GM12865 (cell line): ENCODE data around the gene TIAM1.

ENCODE experiments used
- DNase-seq: peaks from one replicate; pipeline ENCODE4 v3.0.0; 2010; ENCODE audit warnings: low read depth
- H3K4me3 ChIP-seq: 2 replicates; pipeline ENCODE4 v1.5.1; 2011; ENCODE audit warnings: mild to moderate bottlenecking, low read depth, low read length, control low read depth
- CTCF ChIP-seq: IDR thresholded peaks from 2 replicates; pipeline ENCODE4 v1.5.1; 2011; ENCODE audit warnings: low read length, control low read depth, low read depth, inconsistent platforms; ENCODE audit not compliant: insufficient read depth; ENCODE audit errors: missing control alignments

Gene TIAM1

GRCh38 chr21:31343680-31344480 lies at the start of gene TIAM1:
Gene TIAM1 (minus strand): TSS chr21:31344261. CDS start chr21:31266972, 77,289 bp downstream.
- no peak within 1 kb of the TSS for H3K4me3 ChIP-seq
- no peak for DNase-seq
- no peak for TF ChIP-seq CTCF

GRCh38 chr21:31387560-31388186 lies 43.6 kb upstream of the TIAM1 start:
- no peak for TF ChIP-seq CTCF
- no peak for DNase-seq
- no peak overlapping the region for H3K4me3 ChIP-seq

- no peak for TF ChIP-seq CTCF
- DNase-seq: no peak
- no peak overlapping the region for H3K4me3 ChIP-seq
Measured at GRCh38 chr21:31386006-31386405, 41.9 kb upstream of the TIAM1 start.

- DNase-seq: no peak
- no peak overlapping the region for H3K4me3 ChIP-seq
- no peak for TF ChIP-seq CTCF
Measured at GRCh38 chr21:31383770-31384169, 39.7 kb upstream of the TIAM1 start.

GRCh38 chr21:31382060-31382459 lies 38.0 kb upstream of the TIAM1 start:
- no peak for DNase-seq

GRCh38 chr21:31376301-31376700 lies 32.2 kb upstream of the TIAM1 start:
- DNase-seq: no peak
- no peak overlapping the region for H3K4me3 ChIP-seq
- no peak for TF ChIP-seq CTCF

More at GRCh38 chr21:31382060-31382459, 38.0 kb upstream of the TIAM1 start:
- H3K4me3 ChIP-seq: no peak overlapping the region
- TF ChIP-seq CTCF: no peak
